Measurements from ENCODE around the gene HEBP2.
"Not testable (repeated sequence)": the region's sequence is repeated elsewhere in the genome, so short reads cannot be mapped to it uniquely, and the experiment has no call there.

Gene HEBP2

GRCh38 chr6:138403801-138404665, at the start of gene HEBP2:
HEBP2 (plus strand) TSS chr6:138404223; CDS start chr6:138404496, 273 bp downstream.
- peak; percentile 93 for DNase-seq
- peak; percentile 86 for ATAC-seq

DNA sequence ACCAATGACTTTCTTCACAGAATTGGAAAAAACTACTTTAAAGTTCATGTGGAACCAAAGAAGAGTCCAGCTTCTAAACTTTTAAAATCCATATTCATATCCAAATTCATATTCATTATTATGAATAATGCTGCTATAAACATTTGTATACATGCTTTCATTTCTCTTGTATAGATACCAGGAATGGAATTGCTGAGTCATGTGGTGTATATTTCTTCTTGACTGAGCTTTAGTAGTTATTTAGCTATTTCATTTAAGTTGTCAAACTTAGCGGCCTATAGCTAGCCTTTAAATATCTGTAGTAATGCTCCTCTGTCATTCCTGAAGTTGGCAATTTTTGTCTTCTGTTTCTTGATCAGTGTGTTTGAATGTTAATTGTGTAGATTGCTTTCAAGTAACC, 46.1 kb upstream of the HEBP2 start:
- DNase-seq (no peak), ATAC-seq (no peak)

GRCh38 chr6:138368684-138369083, 35.3 kb upstream of the HEBP2 start:
- not testable (repeated sequence) for DNase-seq, ATAC-seq

- no peak for ATAC-seq
- DNase-seq = no peak
Measured at GRCh38 chr6:138370631-138371451, 33.2 kb upstream of the HEBP2 start.

DNA sequence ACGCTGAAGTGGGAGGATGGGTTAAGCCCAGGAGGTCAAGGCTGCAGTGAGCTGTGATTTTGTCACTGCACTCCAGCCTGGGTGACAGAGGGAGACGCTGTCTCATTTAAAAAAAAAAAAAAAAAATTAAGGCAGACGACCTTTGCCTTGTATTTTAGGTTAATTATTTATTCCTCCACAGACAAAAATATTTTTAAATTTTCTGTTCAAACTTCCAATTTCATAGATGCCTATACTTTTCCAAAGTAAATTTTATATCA, 32.6 kb upstream of the HEBP2 start:
- ATAC-seq (no peak), DNase-seq (no peak)

DNA sequence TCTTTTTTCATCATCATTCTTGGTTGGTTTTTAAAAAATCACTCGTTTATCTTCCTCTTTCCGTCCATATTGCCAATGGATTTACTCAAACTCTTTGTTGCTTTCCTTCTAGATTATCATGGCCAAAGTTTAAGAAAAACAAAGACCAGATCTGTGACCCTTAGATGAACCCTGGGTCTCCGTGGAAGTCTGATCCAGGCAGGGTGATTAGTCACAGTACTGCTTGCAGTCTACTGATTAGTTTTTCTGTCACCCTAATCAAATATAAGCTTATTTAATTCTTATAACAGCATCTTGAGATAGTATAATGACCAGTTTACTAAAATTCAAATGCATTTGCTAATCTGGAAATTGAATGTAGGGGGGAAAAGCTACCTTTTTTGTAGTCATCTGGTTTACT, 32.3 kb upstream of the HEBP2 start:
- DNase-seq (no peak), ATAC-seq (no peak)

DNA sequence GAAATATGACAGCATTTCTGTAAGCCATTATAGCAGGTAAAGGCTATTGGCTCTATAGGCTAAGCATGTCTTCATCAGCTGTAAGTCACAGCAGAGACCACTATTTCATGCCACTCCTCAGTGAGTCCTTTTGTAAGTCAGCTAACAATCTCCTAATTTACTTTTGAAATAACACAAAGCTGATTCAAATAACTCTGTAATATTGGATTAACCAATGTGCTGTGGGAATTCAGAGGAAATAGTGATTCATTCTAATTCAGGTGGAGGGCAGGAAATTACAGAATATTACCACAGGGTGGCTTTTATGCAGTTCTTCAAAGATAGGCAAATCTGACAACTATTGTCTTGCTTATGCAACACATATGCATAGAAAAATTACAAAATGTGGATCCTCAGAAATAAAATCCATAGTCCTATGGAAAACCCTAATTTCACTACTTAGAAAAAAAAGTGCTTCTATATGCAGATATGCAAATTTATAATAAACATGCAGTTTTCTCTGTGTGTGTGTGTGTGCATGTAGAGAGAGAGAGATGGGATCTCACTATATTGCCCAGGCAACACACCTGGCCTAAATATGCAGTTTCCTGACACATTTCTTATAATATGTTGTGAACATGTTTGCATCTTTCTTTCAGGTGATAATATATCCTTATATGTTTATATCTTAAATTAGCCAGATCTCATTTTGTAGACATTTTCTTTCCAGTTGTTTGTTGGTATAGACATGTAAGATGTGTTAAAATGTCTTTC, 31.1 kb upstream of the HEBP2 start:
- ATAC-seq = peak; percentile 55
- DNase-seq = no peak

- no peak for DNase-seq
- no peak for ATAC-seq
Measured at GRCh38 chr6:138374230-138374629, 29.8 kb upstream of the HEBP2 start.

- ATAC-seq (no peak), DNase-seq (no peak)
Measured at GRCh38 chr6:138374815-138375214, 29.2 kb upstream of the HEBP2 start.

GRCh38 chr6:138377042-138377441, 27.0 kb upstream of the HEBP2 start:
- ATAC-seq (no peak), DNase-seq (no peak)

DNA sequence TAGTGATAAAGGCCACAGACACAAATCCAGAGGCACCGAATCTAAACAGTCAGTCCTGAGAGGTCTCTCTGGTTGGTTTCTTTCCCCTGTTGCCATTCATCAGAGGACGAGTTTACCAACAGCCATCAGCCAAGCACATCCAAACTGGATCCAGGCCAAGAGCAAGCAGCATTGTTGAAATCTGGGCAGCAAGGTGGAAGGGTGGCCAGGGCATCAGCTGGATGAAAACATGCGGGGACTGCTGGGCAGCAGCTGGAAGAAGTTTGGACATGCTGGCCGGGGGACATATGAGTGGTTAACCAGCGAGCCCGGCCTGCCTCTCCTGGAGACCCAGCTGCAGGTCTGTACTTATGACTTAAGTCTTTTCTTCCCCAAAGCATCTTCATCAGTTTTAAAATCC, 26.2 kb upstream of the HEBP2 start, which contains the start of gene SMIM28:
Gene SMIM28 (plus strand): TSS at position 62 of the 400 bp plus-strand sequence. CDS start 168 bp downstream, at position 230.
- ATAC-seq (no peak), DNase-seq (no peak)

DNA sequence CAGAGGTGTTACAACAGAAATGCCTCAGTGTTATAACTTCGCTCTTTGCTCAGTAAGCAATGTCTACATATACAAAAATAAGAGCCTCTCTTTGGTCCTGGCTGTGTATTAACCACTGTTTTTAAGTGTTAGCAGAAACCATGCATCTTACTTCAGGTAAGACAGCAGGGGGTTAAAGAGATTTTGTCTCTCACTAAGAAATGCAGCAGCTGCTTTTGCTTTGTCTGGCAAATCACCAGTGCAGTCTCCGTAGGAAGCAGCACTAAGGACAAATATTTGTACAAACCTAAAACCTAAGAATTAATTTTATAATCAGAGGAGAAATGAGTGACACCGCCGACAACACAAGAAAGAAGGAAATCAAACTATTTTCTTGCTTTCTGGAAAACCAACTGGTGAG, 25.6 kb upstream of the HEBP2 start:
- ATAC-seq (no peak), DNase-seq (no peak)

DNA sequence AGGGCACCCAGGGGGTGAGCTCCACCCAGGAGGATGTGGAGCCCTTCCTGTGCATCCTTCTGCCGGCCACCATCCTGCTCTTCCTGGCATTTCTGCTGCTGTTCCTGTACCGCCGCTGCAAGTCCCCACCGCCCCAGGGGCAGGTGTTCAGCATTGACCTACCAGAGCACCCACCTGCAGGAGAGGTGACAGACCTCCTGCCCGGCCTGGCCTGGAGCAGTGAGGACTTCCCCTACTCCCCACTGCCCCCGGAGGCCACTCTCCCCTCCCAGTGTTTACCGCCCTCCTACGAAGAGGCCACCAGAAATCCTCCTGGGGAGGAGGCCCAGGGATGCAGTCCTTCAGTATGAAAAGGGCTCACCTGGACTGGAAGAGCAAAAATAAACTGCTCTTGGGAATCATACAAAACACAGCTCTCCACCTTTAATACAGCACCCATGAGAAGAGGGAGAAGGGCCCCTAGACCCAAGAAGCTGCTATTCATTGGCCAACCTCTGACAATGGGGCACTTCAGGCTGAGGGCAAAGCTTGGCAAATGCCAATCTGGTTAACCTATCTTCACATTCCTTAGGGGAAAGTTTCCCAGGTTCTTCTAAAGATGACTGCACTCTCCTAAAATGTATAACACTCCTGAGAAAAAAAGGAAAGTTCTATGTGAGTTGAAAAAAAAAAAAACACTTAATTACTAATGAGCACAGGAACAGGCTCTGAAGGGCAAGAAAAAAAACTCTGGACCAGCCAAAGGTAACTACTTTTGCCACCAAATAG, 21.3 kb upstream of the HEBP2 start:
- no peak for ATAC-seq
- DNase-seq = no peak

- no peak for ATAC-seq
- no peak for DNase-seq
Measured at GRCh38 chr6:138383776-138384175, 20.2 kb upstream of the HEBP2 start.

DNA sequence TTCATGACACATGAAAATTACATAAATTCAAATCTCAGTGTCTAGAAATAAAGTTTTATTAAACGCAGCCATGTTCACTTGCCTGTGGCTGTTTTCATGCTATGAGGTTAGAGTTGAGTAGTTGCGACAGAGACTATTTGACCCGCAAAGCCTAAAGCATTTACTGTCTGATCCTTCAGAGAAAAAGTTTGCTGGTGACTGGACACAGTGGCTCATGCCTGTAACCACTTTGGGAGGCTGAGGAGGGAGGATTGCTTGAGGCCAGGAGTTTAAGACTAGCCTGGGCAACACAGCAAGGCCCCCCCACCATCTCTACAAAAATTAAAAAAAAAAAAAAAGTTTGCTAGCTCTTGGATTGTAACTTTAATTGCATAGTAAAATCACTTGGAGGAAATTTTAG, 17.1 kb upstream of the HEBP2 start:
- ATAC-seq (no peak), DNase-seq (no peak)

DNA sequence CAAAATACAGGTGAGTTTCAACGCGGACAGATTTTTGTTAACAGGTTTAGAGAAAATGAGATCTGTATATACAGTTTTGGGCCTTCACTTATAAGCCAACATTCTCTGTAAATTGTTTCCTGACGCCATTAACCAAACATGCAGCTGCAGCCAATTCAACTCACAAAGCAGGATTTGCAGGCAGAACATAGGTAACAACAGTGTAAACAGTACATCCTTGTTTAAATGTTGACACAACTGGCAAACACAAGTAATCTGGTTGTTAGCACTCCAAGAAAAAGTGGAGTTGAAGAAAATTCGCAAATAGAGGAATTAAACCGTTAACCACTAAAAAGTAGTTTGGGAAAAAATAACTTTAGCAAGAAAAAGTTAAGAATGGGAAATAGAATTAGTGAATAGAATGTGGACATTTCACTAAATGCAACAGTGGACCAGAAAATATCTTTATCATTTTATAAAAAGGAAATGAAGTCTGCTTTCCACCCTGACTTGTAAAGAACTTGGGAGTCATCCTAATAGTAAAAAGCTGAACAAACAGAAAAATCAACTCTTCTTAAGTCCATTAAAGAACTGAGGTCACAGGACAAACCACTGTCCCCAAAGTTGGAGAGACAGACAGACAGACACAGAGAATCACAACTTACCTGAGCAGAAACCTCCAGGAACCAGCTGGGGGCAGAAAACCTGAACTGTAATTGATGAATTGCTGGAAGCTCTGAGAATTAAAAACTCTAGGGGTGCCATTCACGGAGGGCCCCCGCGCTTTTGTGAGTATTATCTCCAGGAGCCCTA, 16.2 kb upstream of the HEBP2 start:
- ATAC-seq (no peak), DNase-seq (no peak)

GRCh38 chr6:138389551-138389950, 14.5 kb upstream of the HEBP2 start:
- no peak for ATAC-seq
- DNase-seq = no peak

DNA sequence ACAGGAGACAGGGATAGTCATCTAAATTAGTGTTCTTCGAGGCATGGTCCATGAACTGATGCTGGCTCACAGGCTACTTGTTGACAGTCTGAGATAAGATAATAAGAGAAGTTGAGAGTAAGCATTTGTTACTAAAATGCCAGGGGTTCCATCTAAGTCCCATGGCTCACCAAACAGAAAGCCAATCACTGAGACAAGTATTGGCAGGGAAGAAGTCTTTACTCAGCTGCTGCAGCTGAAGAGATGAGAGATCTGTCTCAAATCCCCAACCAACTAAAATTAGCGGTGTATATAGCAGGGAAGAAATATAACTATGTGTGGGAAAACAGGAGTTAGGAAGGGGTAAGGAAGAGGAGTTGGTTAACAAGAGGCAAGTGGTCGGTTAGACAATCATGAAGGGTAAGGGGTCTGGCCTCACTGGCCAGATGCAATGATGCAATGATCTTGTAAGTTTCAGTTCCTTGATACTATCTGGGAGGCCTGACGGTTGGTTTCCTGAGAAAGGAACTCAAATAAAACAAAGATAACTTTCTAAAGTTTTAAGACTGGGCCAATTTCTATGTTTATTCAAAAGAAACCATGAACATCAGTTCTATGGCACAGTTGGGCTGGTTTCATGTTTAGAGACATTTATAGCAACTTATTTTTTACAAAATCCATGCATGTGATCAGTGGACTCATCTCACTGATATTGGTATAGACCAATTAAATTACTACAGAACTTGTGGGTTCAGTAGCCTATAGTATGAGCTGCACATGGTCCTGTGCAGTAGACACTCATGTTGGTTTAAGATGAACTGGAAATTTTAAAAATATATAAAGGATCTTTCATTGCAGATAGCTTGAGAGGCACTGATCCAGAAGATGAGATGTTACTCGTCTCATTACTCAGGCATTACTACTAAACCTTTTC, 9.9 kb upstream of the HEBP2 start:
- no peak for ATAC-seq
- DNase-seq = no peak

DNA sequence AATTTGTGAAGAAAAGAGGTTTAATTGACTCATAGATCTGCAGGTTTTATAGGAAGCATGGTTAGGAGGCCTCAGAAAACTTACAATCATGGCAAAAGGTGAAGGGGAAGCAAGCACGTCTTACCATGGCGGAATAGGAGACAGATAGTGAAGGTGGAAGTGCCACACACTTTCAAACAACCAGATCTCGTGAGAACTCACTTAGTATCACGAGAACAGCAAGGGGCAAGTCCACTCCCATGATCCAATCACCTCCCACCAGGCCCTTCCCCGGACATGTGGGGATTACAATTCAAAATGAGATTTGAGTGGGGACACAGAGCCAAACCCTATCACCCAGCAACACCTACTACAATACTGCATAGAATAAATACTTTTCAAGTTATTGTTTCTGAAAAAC, 7.3 kb upstream of the HEBP2 start:
- ATAC-seq = no peak
- no peak for DNase-seq

Data from stimulated activated naive CD8-positive, alpha-beta T cell treated with anti-CD3 and anti-CD28 coated beads, Interleukin-15, Interleukin-2, amounts not matched to agents 100 U/mL and 50 U/mL, for 24 hours (primary cell).